ENCODE data around the gene SDCCAG8.

- TF ChIP-seq POLR2A (IDR thresholded peaks at IDR 0.05; ENCODE audit: low read length) (no peak), GATA1 (IDR thresholded peaks at IDR 0.05; ENCODE audit: low read depth, low read length) (no peak)
Observed at GRCh38 chr1:243315893-243316292, 60.1 kb downstream of the SDCCAG8 start.

Data from erythroblast (primary cell).